OCI-M2 (cell line): ENCODE measurements around the gene SIM1.

Experiments
- DNase-seq: peaks from one replicate; lab custom pipeline; 2025; ENCODE audit not compliant: unreplicated experiment; lab: John Stamatoyannopoulos, UW

Gene SIM1, protein sequence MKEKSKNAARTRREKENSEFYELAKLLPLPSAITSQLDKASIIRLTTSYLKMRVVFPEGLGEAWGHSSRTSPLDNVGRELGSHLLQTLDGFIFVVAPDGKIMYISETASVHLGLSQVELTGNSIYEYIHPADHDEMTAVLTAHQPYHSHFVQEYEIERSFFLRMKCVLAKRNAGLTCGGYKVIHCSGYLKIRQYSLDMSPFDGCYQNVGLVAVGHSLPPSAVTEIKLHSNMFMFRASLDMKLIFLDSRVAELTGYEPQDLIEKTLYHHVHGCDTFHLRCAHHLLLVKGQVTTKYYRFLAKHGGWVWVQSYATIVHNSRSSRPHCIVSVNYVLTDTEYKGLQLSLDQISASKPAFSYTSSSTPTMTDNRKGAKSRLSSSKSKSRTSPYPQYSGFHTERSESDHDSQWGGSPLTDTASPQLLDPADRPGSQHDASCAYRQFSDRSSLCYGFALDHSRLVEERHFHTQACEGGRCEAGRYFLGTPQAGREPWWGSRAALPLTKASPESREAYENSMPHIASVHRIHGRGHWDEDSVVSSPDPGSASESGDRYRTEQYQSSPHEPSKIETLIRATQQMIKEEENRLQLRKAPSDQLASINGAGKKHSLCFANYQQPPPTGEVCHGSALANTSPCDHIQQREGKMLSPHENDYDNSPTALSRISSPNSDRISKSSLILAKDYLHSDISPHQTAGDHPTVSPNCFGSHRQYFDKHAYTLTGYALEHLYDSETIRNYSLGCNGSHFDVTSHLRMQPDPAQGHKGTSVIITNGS

GRCh38 chr6:100464903-100465700 lies at the start of gene SIM1:
Gene SIM1 (minus strand): TSS chr6:100464921. CDS start chr6:100463468, 1,453 bp downstream.
- DNase-seq: no peak

GRCh38 chr6:100512203-100512862 lies 47.6 kb upstream of the SIM1 start:
- no peak for DNase-seq

- no peak for DNase-seq
Measured at GRCh38 chr6:100509101-100509500, 44.4 kb upstream of the SIM1 start.

GRCh38 chr6:100506651-100507050 lies 41.9 kb upstream of the SIM1 start:
- no peak for DNase-seq

- no peak for DNase-seq
Measured at GRCh38 chr6:100504786-100505737, 40.3 kb upstream of the SIM1 start.

DNA sequence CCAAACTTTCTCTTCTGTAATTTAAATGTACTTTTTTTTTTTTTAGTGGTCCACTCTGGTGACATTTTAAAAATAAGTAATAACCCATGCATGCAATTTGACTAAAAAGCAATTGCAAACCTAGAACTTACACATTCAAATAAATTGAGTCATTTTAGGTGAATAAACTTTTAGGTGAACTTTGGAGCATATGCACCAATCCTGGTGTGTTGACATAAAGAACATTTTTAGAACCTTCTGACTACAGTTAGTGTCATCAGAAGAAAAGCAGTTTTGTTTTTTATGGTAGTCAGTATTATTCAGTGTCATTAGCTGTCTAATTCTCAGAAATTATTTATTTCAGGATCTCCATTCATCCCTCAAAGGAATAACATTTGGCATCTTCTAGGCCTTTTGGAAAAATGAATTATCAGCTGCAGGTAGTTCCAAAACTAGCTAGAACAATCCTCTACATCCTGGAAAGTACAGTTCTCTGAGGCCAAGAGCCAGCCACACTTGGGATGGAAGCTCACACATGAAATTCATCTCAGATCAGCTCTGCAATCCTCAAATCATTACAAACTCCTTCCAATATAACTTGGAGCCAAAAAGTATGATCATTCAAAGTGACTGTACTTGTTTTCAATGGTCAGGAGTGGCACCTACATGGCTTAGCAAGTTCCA lies 38.5 kb upstream of the SIM1 start:
- no peak for DNase-seq

DNA sequence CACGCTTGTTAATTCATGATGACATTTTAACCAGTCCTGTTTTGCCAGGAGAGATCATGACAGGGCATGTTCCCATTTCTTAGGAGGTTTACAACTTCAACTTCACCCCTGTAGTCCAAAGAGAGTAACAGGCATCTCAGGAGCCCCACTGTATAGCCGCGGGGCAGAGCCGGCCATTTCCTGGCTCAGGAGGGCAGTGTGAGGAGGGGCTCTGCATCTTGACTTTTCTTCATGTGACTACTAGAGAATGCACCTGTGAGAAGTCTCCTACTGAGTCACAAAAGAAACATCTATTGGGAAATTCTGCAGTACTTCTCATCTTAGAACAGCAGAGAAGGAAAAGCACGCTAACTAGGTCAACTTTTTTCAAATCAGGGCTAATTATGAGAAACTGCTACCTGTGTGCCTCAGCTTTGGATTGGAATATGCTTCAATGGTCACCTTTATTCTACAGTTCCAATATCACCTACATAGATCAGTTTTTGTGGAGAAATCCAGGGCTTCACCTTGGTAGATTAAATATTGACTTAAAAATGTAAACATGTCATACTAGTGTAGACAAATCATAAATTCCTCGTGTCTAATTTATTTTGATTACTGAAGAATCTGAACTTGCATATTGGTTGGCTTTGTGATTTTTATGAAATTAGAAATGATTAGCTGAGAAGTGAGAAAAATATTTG lies 28.6 kb upstream of the SIM1 start:
- no peak for DNase-seq

DNA sequence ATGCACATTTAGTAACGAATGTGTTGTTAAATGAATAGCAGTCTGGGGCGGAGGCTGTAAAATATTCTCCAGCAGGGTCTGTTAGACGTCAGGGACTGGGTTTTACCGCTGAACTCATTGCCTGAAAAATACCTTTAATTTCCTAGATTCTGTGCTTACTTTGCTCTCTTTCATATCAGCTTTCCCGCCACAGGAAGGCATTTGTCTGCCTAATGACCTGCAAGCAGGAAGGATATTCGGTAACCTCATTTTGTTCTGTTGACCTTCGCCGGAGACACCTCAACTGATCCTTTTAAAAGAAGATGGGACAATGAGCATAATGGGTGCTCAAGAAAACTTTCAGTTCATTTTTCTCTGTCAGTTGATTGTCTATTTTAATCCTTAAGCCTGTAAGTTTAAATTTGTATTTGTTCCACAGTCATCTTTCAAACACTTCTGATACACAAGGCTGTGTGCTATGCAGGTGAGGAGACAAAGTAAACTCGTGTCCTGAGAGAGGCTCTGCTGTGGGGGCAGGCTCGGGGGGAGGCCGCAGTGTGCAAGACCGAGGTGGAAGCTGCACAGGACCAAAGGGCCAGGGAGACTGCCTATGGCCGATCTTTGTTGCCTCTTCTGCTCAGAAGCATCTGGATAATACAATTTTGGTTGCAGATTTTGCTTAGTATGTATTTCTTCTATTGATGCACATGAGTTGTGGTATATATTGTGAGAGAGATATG lies 27.4 kb upstream of the SIM1 start:
- DNase-seq: no peak

GRCh38 chr6:100490065-100490464 lies 25.3 kb upstream of the SIM1 start:
- no peak for DNase-seq

DNA sequence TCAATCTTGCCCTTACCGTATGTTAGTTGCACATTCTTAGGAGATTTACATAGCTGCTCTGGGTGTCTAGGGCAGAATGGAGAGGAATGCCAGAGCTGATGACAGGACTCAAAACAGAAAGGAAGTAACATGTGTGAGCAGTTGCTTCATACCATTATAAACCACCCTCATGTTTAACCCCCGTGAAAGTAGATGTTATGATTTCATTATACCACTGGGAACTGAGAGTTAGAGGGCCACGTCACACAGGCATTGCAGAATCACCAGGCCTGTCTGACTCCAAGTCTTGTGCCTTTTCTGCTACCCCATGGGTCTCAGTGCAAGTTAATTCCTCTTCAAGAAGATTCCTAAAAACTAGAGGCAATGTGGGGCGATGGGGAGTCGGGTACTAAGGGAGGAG lies 23.5 kb upstream of the SIM1 start:
- DNase-seq: no peak

GRCh38 chr6:100487638-100488037 lies 22.9 kb upstream of the SIM1 start:
- DNase-seq: no peak

- no peak for DNase-seq
Measured at GRCh38 chr6:100485268-100485667, 20.5 kb upstream of the SIM1 start.

- no peak for DNase-seq
Measured at GRCh38 chr6:100484474-100484873, 19.8 kb upstream of the SIM1 start.

- DNase-seq: no peak
Measured at GRCh38 chr6:100482698-100483097, 18.0 kb upstream of the SIM1 start.

DNA sequence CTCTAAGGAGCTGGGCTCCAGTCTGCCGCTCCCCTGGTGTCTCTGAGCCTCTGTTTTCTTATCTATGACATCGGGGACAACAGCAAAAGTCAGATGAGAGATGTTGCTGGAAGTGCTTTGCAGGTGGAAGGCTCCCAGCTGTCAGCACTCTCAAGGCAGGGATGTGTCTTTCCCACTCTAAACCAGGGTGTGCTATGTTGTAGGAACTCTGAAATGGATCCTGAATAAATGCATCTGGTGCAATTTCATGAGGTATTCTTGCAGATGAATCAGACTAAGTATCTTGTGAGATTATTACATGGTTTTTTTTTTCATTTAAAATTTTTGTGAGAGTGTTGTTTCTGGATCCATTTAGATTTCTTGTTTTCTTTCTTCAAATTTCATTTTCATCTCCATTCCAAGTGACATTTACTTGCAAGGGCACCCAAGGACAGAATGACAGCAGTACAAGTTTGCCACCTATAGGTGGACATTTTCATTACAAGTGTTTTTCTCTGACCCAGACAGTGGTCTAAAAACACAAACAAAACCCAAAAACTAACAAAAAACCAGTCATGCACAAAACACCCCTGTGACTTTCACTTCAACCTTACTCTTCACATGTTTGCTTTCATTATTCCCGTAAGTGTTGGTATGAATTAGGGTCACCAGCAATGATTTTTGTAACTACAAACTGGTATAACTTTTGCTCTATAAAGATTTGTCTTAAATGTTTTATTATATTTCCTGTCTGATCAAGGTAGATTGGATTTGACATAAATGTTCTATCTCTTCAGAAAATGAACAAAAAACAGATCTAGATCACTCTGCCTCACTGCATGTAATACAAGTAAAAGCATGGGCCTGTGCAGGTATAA lies 14.7 kb upstream of the SIM1 start:
- peak; percentile 53 for DNase-seq

DNA sequence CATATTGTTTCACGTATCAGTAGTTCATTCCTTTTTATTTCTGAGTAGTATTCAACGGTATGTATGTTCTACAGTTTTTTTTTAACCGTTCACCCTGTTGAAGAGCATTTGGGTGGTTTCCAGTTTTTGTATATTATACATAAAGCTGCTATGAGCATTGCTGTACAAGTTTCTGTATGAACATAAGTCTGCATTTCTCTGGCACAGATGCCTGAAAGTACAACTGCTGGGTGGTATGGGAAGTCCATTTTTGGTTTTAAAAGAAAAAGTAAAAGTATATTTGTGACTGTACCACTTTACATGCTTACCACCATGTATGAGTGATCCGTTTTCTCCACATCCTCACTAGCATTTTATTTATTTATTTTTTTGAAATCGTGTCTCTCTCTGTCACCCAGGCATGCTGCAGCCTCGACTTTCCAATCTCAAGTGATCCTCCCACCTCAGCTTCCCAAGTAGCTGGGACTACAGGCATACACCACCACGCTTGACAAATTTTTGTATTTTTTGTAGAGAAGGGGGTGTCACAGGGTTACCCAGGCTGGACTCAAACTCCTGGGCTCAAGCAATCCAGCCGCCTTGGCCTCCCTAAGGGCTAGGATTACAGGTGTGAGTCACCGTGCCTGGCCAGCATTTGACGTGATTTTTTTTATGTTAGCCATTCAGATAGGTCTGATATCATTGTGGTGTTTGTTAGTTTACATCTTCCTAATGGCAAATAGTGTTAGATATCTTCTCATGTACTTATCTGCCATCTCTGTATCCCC lies 11.0 kb upstream of the SIM1 start:
- DNase-seq: no peak
